HFFc6 (cell line): ENCODE results near the gene DSG3. TPM values are rescaled to one million over a fixed set of nuclear protein-coding genes. Genes with fewer than 3 reads are reported as not detected.

Source experiments
- DNase-seq: peaks from one replicate; pipeline ENCODE4 v3.0.0-alpha.2; 2018
- H3K27ac Mint-ChIP-seq: 2 replicates; pipeline ENCODE4 v1.8.0; 2020; ENCODE audit warnings: mild to moderate bottlenecking, mixed read lengths
- H3K27me3 Mint-ChIP-seq: 2 replicates; pipeline ENCODE4 v1.8.0; 2021; ENCODE audit warnings: mild to moderate bottlenecking, moderate library complexity, mixed read lengths; ENCODE audit not compliant: insufficient read depth
- H3K36me3 Mint-ChIP-seq: 2 replicates; pipeline ENCODE4 v1.8.0; 2021; ENCODE audit warnings: low read depth, mixed read lengths
- H3K4me1 Mint-ChIP-seq: 2 replicates; pipeline ENCODE4 v1.8.0; 2020; ENCODE audit warnings: low read depth, mixed read lengths
- H3K4me3 Mint-ChIP-seq: 2 replicates; pipeline ENCODE4 v1.8.0; 2020; ENCODE audit warnings: mild to moderate bottlenecking, moderate library complexity, mixed read lengths
- H3K9me3 Mint-ChIP-seq: 2 replicates; pipeline ENCODE4 v1.8.0; 2020; ENCODE audit warnings: mild to moderate bottlenecking, mixed read lengths
- CTCF ChIP-seq: fragments of 200-600 bp; sonication (generic); IDR thresholded peaks from 2 replicates; pipeline ENCODE4 v1.5.0; 2021; ENCODE audit warnings: antibody characterized with exemption, mild to moderate bottlenecking
- total RNA-seq, 6 experiments: library from RNA; stranded (reverse); fragmentation: NEBNext Ultra II Directional; extraction: Animal tissue kit (Norgen Biotek cat#: 25700); gene quantifications; 2 replicates in 1 of 6; 3 replicates in 5 of 6; pipeline ENCODE4 v1.2.3, GENCODE V29; 2021

Gene DSG3
- total RNA-seq, 6 experiments from 2014 or later: not detected

GRCh38 chr18:31444142-31444541, 3.4 kb upstream of the DSG3 start:
- no peak for TF ChIP-seq CTCF
- no peak overlapping the region for H3K27ac Mint-ChIP-seq
- no peaks in the 10 kb centered on the region; the same call in 1 of the 2 replicates for H3K27me3 Mint-ChIP-seq
- peaks cover 3% of the 10 kb centered on the region; the same call in 1 of the 2 replicates for H3K9me3 Mint-ChIP-seq
- no peaks in the 10 kb centered on the region for H3K4me1 Mint-ChIP-seq
- no peak overlapping the region for H3K4me3 Mint-ChIP-seq
- no peaks in the 10 kb centered on the region for H3K36me3 Mint-ChIP-seq
- no peak for DNase-seq

- no peak for TF ChIP-seq CTCF
- DNase-seq: no peak
- Mint-ChIP-seq H3K27ac (no peak overlapping the region), H3K27me3 (no peaks in the 10 kb centered on the region; the same call in 1 of the 2 replicates), H3K4me3 (no peak overlapping the region), H3K4me1 (no peaks in the 10 kb centered on the region), H3K9me3 (peaks cover 14% of the 10 kb centered on the region), H3K36me3 (no peaks in the 10 kb centered on the region)
These were observed 1.6 kb upstream of the DSG3 start for GRCh38 chr18:31445908-31446307.

- H3K9me3 Mint-ChIP-seq: peaks cover 15% of the 10 kb centered on the region
- H3K27me3 Mint-ChIP-seq: no peaks in the 10 kb centered on the region; the same call in 1 of the 2 replicates
- no peak for TF ChIP-seq CTCF
- H3K4me3 Mint-ChIP-seq: no peak overlapping the region
- no peak overlapping the region for H3K27ac Mint-ChIP-seq
- H3K4me1 Mint-ChIP-seq: no peaks in the 10 kb centered on the region
- DNase-seq: no peak
- H3K36me3 Mint-ChIP-seq: no peaks in the 10 kb centered on the region
These were observed 687 bp upstream of the DSG3 start for GRCh38 chr18:31446854-31447253.

- Mint-ChIP-seq H3K27me3 (no peaks in the 10 kb centered on the region; the same call in 1 of the 2 replicates), H3K27ac (no peak overlapping the region), H3K4me3 (no peak overlapping the region), H3K9me3 (peaks cover 18% of the 10 kb centered on the region), H3K36me3 (no peaks in the 10 kb centered on the region), H3K4me1 (no peaks in the 10 kb centered on the region)
- no peak for DNase-seq
- no peak for TF ChIP-seq CTCF
These were observed 2.9 kb downstream of the DSG3 start for GRCh38 chr18:31450409-31450808.

GRCh38 chr18:31451625-31452024, 4.1 kb downstream of the DSG3 start:
- no peak for TF ChIP-seq CTCF
- no peaks in the 10 kb centered on the region; the same call in 1 of the 2 replicates for H3K27me3 Mint-ChIP-seq
- H3K9me3 Mint-ChIP-seq: peaks cover 18% of the 10 kb centered on the region
- H3K36me3 Mint-ChIP-seq: no peaks in the 10 kb centered on the region
- no peaks in the 10 kb centered on the region for H3K4me1 Mint-ChIP-seq
- H3K27ac Mint-ChIP-seq: no peak overlapping the region
- no peak for DNase-seq
- no peak overlapping the region for H3K4me3 Mint-ChIP-seq
